Heart right ventricle (tissue), 16 donors: ENCODE measurements around the gene PIGN. TPM values are rescaled to one million over a fixed set of nuclear protein-coding genes. Genes with fewer than 3 reads are reported as not detected.

Experiments
- ATAC-seq, 8 donors: fragments of 200-7000 bp; cut with Tn5 transposase; one replicate each; pipeline ENCODE4 v1.9.1; 2020; ENCODE audit warnings: mild to moderate bottlenecking in 8 of 8, moderate library complexity in 8 of 8, moderate number of reproducible peaks in 1 of 8
- DNase-seq, 2 donors: peaks; one replicate each; pipeline ENCODE4 v3.0.0-alpha.2; 2020
- H3K27ac ChIP-seq, 10 donors: fragments of 200-600 bp; sonication (generic) in 2 of 10; one replicate each; pipeline versions ENCODE4 v1.5.0 to v1.8.0; 2020 to 2022; ENCODE audit warnings: mild to moderate bottlenecking in 3 of 10
- H3K27me3 ChIP-seq, 7 donors: fragments of 200-600 bp; one replicate each; pipeline ENCODE4 v1.8.0; 2021 to 2022; ENCODE audit warnings: mild to moderate bottlenecking in 2 of 7
- H3K36me3 ChIP-seq, 9 donors: fragments of 200-600 bp; sonication (generic) in 1 of 9; one replicate each; pipeline versions ENCODE4 v1.5.0 to v1.8.0; 2020 to 2022; ENCODE audit warnings: mild to moderate bottlenecking in 2 of 9
- H3K4me1 ChIP-seq, 9 donors: fragments of 200-600 bp; sonication (generic) in 1 of 9; one replicate each; pipeline versions ENCODE4 v1.5.0 to v1.8.0; 2020 to 2022; ENCODE audit warnings: mild to moderate bottlenecking in 4 of 9
- H3K4me3 ChIP-seq, 10 donors: fragments of 200-600 bp; sonication (generic) in 2 of 10; one replicate each; pipeline versions ENCODE4 v1.5.0 to v1.8.0; 2020 to 2022; ENCODE audit warnings: mild to moderate bottlenecking in 7 of 10, moderate library complexity in 2 of 10
- H3K9me3 ChIP-seq, 11 donors: fragments of 200-600 bp in 10 of 11; sonication (generic) in 2 of 11; one replicate each; pipeline versions ENCODE4 v1.5.0 to v1.8.0; 2013 to 2022; ENCODE audit warnings: mild to moderate bottlenecking in 2 of 11, control low read depth in 1 of 11, moderate library complexity in 1 of 11
- CTCF ChIP-seq, 9 donors: fragments of 200-600 bp; sonication (generic) in 2 of 9; IDR thresholded peaks; one replicate each; pipeline versions ENCODE4 v1.5.0 to v1.8.0; 2021 to 2022; ENCODE audit warnings: antibody characterized with exemption in 9 of 9, mild to moderate bottlenecking in 5 of 9, moderate library complexity in 1 of 9
- WGBS, 2 donors: extraction: QIAGEN DNeasy Blood & Tissue Kit; methylation state at CpG; one replicate each; pipeline ENCODE4 v1.1.7; 2013; ENCODE audit warnings: inconsistent platforms in 1 of 2; 5-methylcytosine and 5-hydroxymethylcytosine counted together
- intact Hi-C, 10 donors: fragments of 100-400 bp; cut with DNase I; formaldehyde crosslinking; loops; one replicate each; pipeline versions ENCODE4 v1.11.1 to v1.14.2; 2022
- polyA plus RNA-seq, 2 donors: library from polyadenylated mRNA; stranded (reverse); fragments of 200-250 nt; gene quantifications; one replicate each; pipeline ENCODE4 v1.2.3, GENCODE V29; 2013
- total RNA-seq, 10 donors: library from RNA; stranded (reverse); fragmentation: NEBNext Ultra II Directional in 3 of 10; extraction: Animal tissue kit (Norgen Biotek cat#: 25700) in 3 of 10; gene quantifications; one replicate each; pipeline versions ENCODE4 v1.2.1 to v1.2.4, GENCODE V29; 2021 to 2023
- donor health status: Arrhythmogenic right ventricular cardiomyopathy.
- donor health status: ischemic (EF 13 %, LVEDD 7.1; RV severe dilation, severe dysfunction).
- donor health status: healthy with polysubstance abuse.
- donor health status: DM: no; HTN: yes; CAD: no.
- donor health status: DM: no; HTN: no; CAD: no.
- donor health status: ischemic (EF 25% LVEDD 6.9; RV normal size, moderate dysfunction).
- donor health status: ischemic (EF 25% LVEDD 5.7; RV mildly dilated, moderate dysfunction).
- donor health status: healthy.
- donor health status: DM: yes; HTN: yes; CAD: no.
- donor health status: Ischemic cardiomyopathy.
- donor health status: ischemic (EF 35%, LVEDD 5.7; RV mildly dilated, moderate dysfunction).
- donor health status: nonischemic (EF 11% LVEDD 7.7; RV severe dilation, severe dysfunction).
- donor health status: DM: yes; HTN: yes; CAD: no.
- donor health status: PGD.
- donor health status: ischemic (EF 29% LVEDD 5.4; RV normal size, mild dysfunction).
- donor health status: nonischemic (EF 23%, LVEDD 6.1; RV moderate dilation, normal function).

The PIGN gene
- total and polyA plus RNA-seq, 12 donors, result 4.4 to 31.6 (median 19.7) TPM

- DNase-seq (no peak), ATAC-seq (no peak)
- intact Hi-C loops, result no loop called here
- Histone ChIP-seq H3K4me1 (peaks cover 0 to 5% (median 0%) of the 10 kb centered on the region in 9 donors), H3K4me3 (no peak overlapping the region), H3K9me3 (no peaks in the 10 kb centered on the region), H3K27ac (no peak overlapping the region), H3K27me3 (no peaks in the 10 kb centered on the region), H3K36me3 (peaks cover 0 to 27% (median 0%) of the 10 kb centered on the region in 9 donors)
- WGBS, 2 donors, result 92 to 95% methylated on average over 1 of the region's 1 CpG
- TF ChIP-seq CTCF (IDR thresholded peaks at IDR 0.05), result no peak
These were observed 77.2 kb downstream of the PIGN start for GRCh38 chr18:62109676-62110075.

- H3K4me3 ChIP-seq, result no peak overlapping the region
- DNase-seq (no peak), ATAC-seq (no peak)
- H3K27ac ChIP-seq, result no peak overlapping the region
- TF ChIP-seq CTCF (IDR thresholded peaks at IDR 0.05), result no peak
- H3K9me3 ChIP-seq, result no peaks in the 10 kb centered on the region
- H3K27me3 ChIP-seq, result no peaks in the 10 kb centered on the region
- intact Hi-C loops, result no loop called here
- peaks cover 0 to 35% (median 0%) of the 10 kb centered on the region in 9 donors for H3K36me3 ChIP-seq
- WGBS, 2 donors, result 92% methylated on average over 1 of the region's 1 CpG
- H3K4me1 ChIP-seq, result peaks cover 0 to 5% (median 0%) of the 10 kb centered on the region in 9 donors
These were observed 79.0 kb downstream of the PIGN start for GRCh38 chr18:62107881-62108280.

- Histone ChIP-seq H3K27ac (no peak overlapping the region), H3K36me3 (peaks cover 0 to 50% (median 7%) of the 10 kb centered on the region in 9 donors), H3K4me3 (no peak overlapping the region), H3K27me3 (no peaks in the 10 kb centered on the region), H3K9me3 (no peaks in the 10 kb centered on the region), H3K4me1 (peaks cover 0 to 5% (median 0%) of the 10 kb centered on the region in 9 donors)
- WGBS, 2 donors, result 58 to 64% methylated on average over 2 of the region's 2 CpGs
- no peak for TF ChIP-seq CTCF (IDR thresholded peaks at IDR 0.05)
- ATAC-seq (no peak), DNase-seq (no peak)
- intact Hi-C loops, result no loop called here
These were observed 80.6 kb downstream of the PIGN start for GRCh38 chr18:62106271-62106670.

GRCh38 chr18:62105376-62105775 is 81.5 kb downstream of the PIGN start:
- H3K4me3 ChIP-seq, result no peak overlapping the region
- intact Hi-C loops, result no loop called here
- WGBS, 2 donors, result 68% methylated on average over 3 of the region's 3 CpGs
- ATAC-seq (no peak), DNase-seq (no peak)
- no peaks in the 10 kb centered on the region for H3K27me3 ChIP-seq
- H3K36me3 ChIP-seq, result peaks cover 0 to 59% (median 8%) of the 10 kb centered on the region in 9 donors
- H3K9me3 ChIP-seq, result no peaks in the 10 kb centered on the region
- no peak overlapping the region for H3K27ac ChIP-seq
- peaks cover 0 to 5% (median 0%) of the 10 kb centered on the region in 9 donors for H3K4me1 ChIP-seq
- TF ChIP-seq CTCF (IDR thresholded peaks at IDR 0.05), result no peak
